SU-DHL-6 (cell line): ENCODE results near the gene ELP6.
A peak's percentile ranks its signal among the peaks of the same experiment; 100 is the strongest.

ENCODE experiments used
- H2AFZ ChIP-seq: fragments of 200-600 bp; sonication (generic); 2 replicates; pipeline ENCODE4 v1.6.1; 2014; ENCODE audit warnings: low read depth, mild to moderate bottlenecking, moderate library complexity, mixed read lengths, antibody characterized with exemption, low read length; ENCODE audit not compliant: severe bottlenecking
- H3F3A ChIP-seq: fragments of 200-600 bp; shearing (Covaris generic); 2 replicates; pipeline ENCODE4 v1.6.0; 2016; ENCODE audit warnings: antibody characterized with exemption, mild to moderate bottlenecking; ENCODE audit not compliant: insufficient read depth
- H3K27ac ChIP-seq: fragments of 200-600 bp; sonication (generic); 2 replicates; pipeline ENCODE4 v1.5.1; 2016; ENCODE audit warnings: low read depth, mild to moderate bottlenecking, low read length, moderate library complexity, mixed read lengths
- H3K27me3 ChIP-seq: fragments of 200-600 bp; sonication (generic), shearing (Covaris generic); 2 replicates; pipeline ENCODE4 v1.6.0; 2014; ENCODE audit warnings: mild to moderate bottlenecking, low read length
- H3K36me3 ChIP-seq: fragments of 200-600 bp; sonication (generic); 2 replicates; pipeline ENCODE4 v1.6.1; 2014; ENCODE audit warnings: mild to moderate bottlenecking, low read length, mixed read lengths
- H3K4me2 ChIP-seq: fragments of 300-600, 200-600 bp; shearing (Covaris generic), sonication (generic); 2 replicates; pipeline ENCODE4 v1.6.0; 2014; ENCODE audit warnings: low read length, low read depth, mild to moderate bottlenecking; ENCODE audit not compliant: poor library complexity, severe bottlenecking
- H3K4me3 ChIP-seq: fragments of 200-600 bp; sonication (generic); 2 replicates; pipeline ENCODE4 v1.5.1; 2014; ENCODE audit warnings: antibody characterized with exemption, low read length, mild to moderate bottlenecking, mixed read lengths; ENCODE audit not compliant: insufficient read depth, poor library complexity, severe bottlenecking
- H3K79me2 ChIP-seq: fragments of 200-600 bp; sonication (generic); 2 replicates; pipeline ENCODE4 v1.6.1; 2014; ENCODE audit warnings: mild to moderate bottlenecking, low read length, moderate library complexity; ENCODE audit not compliant: insufficient read depth
- H3K9ac ChIP-seq: fragments of 200-600 bp; sonication (generic); 2 replicates; pipeline ENCODE4 v1.7.0; 2014; ENCODE audit warnings: mild to moderate bottlenecking, low read length
- H3K9me2 ChIP-seq: fragments of 200-600 bp; sonication (generic); replicated peaks from 2 replicates; pipeline ENCODE4 v1.6.1; 2014; ENCODE audit warnings: low read length; ENCODE audit not compliant: insufficient read depth
- H3K9me3 ChIP-seq: fragments of 200-600 bp; sonication (generic); 2 replicates; pipeline ENCODE4 v1.6.1; 2014; ENCODE audit warnings: low read length, mixed read lengths; ENCODE audit not compliant: insufficient read depth
- H4K20me1 ChIP-seq: fragments of 200-600 bp; sonication (generic); 2 replicates; pipeline ENCODE4 v1.6.1; 2014; ENCODE audit warnings: low read depth, mild to moderate bottlenecking, antibody characterized with exemption, low read length, moderate library complexity, mixed read lengths
- CTCF ChIP-seq: fragments of 200-600 bp; sonication (generic); IDR thresholded peaks from one replicate; pipeline ENCODE4 v1.5.1; 2017; ENCODE audit warnings: antibody characterized with exemption, mild to moderate bottlenecking, low read length, moderate library complexity; ENCODE audit not compliant: insufficient read depth, poor library complexity, severe bottlenecking
- EZH2phosphoT487 ChIP-seq: fragments of 200-600 bp; sonication (generic), shearing (Covaris generic); conservative IDR thresholded peaks from 2 replicates; pipeline ENCODE4 v1.6.1; 2018; ENCODE audit warnings: mild to moderate bottlenecking, antibody characterized with exemption, low read length, moderate library complexity, mixed read lengths

The ELP6 gene

GRCh38 chr3:47513125-47513929 is at the start of gene ELP6:
TSS of gene ELP6 (minus strand) at chr3:47513712. CDS start at chr3:47513590, 122 bp downstream.
- Histone ChIP-seq H3K4me2 (peak within 1 kb of the TSS; percentile 99), H3F3A (peaks cover 15% of the 10 kb centered on the region), H3K4me3 (peak within 1 kb of the TSS; percentile 100)

GRCh38 chr3:47556351-47556750 is 42.8 kb upstream of the ELP6 start:
- TF ChIP-seq EZH2phosphoT487 (no peak), CTCF (no peak)
- H3K9me2 ChIP-seq: no peaks in the 10 kb centered on the region
- no peak overlapping the region for H3K4me2 ChIP-seq
- no peaks in the 10 kb centered on the region for H3K79me2 ChIP-seq
- H3F3A ChIP-seq: no peaks in the 10 kb centered on the region
- H3K27me3 ChIP-seq: no peaks in the 10 kb centered on the region
- no peak overlapping the region for H3K27ac ChIP-seq
- no peaks in the 10 kb centered on the region for H3K9me3 ChIP-seq
- no peak overlapping the region for H3K4me3 ChIP-seq
- no peak overlapping the region for H3K9ac ChIP-seq
- no peak overlapping the region for H2AFZ ChIP-seq
- H3K36me3 ChIP-seq: no peaks in the 10 kb centered on the region
- H4K20me1 ChIP-seq: no peaks in the 10 kb centered on the region

More at GRCh38 chr3:47513125-47513929, at the start of gene ELP6:
- Histone ChIP-seq H3K9me3 (no peaks in the 10 kb centered on the region), H3K27me3 (no peaks in the 10 kb centered on the region), H3K9ac (peak within 1 kb of the TSS; percentile 95), H3K36me3 (peaks cover 13% of the 10 kb centered on the region; the same call in 1 of the 2 replicates), H3K9me2 (no peaks in the 10 kb centered on the region), H2AFZ (peak within 1 kb of the TSS; percentile 72), H3K79me2 (peaks cover 34% of the 10 kb centered on the region), H3K27ac (peak within 1 kb of the TSS; percentile 93), H4K20me1 (no peaks in the 10 kb centered on the region)
- peak; percentile 29 for TF ChIP-seq CTCF
- TF ChIP-seq EZH2phosphoT487: no peak

GRCh38 chr3:47554335-47554734 is 40.8 kb upstream of the ELP6 start:
- no peak overlapping the region for H2AFZ ChIP-seq
- no peak overlapping the region for H3K27ac ChIP-seq
- H3K36me3 ChIP-seq: no peaks in the 10 kb centered on the region
- H3K9me3 ChIP-seq: no peaks in the 10 kb centered on the region
- no peak overlapping the region for H3K4me2 ChIP-seq
- no peaks in the 10 kb centered on the region for H3F3A ChIP-seq
- H3K27me3 ChIP-seq: no peaks in the 10 kb centered on the region
- no peaks in the 10 kb centered on the region for H3K9me2 ChIP-seq
- no peak overlapping the region for H3K9ac ChIP-seq
- TF ChIP-seq EZH2phosphoT487 (no peak), CTCF (no peak)
- H3K79me2 ChIP-seq: no peaks in the 10 kb centered on the region
- H4K20me1 ChIP-seq: no peaks in the 10 kb centered on the region
- no peak overlapping the region for H3K4me3 ChIP-seq
